Activated T-helper 1 cell treated with Interleukin-2 at 50 U/mL for 16 hours (primary cell): Measurements from ENCODE around the gene MBOAT7.
"Not testable (repeated sequence)": the region's sequence is repeated elsewhere in the genome, so short reads cannot be mapped to it uniquely, and the experiment has no call there.

Source experiments
- DNase-seq: peaks from one replicate; pipeline ENCODE4 v3.0.0-alpha.2; 2020; ENCODE audit warnings: low read depth

Gene MBOAT7

GRCh38 chr19:54189145-54189734, at the start of gene MBOAT7:
Gene MBOAT7, minus strand, starts transcription at chr19:54189580. Its CDS starts 1,072 bp downstream, at chr19:54188508.
- no peak for DNase-seq

- no peak for DNase-seq
These were observed 44.6 kb upstream of the MBOAT7 start for GRCh38 chr19:54233941-54234340.

- DNase-seq = peak; percentile 70
These were observed 41.9 kb upstream of the MBOAT7 start for GRCh38 chr19:54231077-54231931.

GRCh38 chr19:54230031-54230430, 40.7 kb upstream of the MBOAT7 start:
- DNase-seq = no peak

- no peak for DNase-seq
These were observed 39.8 kb upstream of the MBOAT7 start for GRCh38 chr19:54229146-54229545.

- DNase-seq = not testable (repeated sequence)
These were observed 35.2 kb upstream of the MBOAT7 start for GRCh38 chr19:54224619-54225018.

- DNase-seq = not testable (repeated sequence)
These were observed 34.5 kb upstream of the MBOAT7 start for GRCh38 chr19:54223937-54224281.

GRCh38 chr19:54223277-54223936, 34.0 kb upstream of the MBOAT7 start:
- not testable (repeated sequence) for DNase-seq

- DNase-seq = not testable (repeated sequence)
These were observed 33.3 kb upstream of the MBOAT7 start, which contains the start of gene LILRB3 for GRCh38 chr19:54222474-54223276. Gene LILRB3, minus strand, starts transcription at chr19:54223007. Its CDS starts 31 bp downstream, at chr19:54222976.

GRCh38 chr19:54221947-54222346, 32.6 kb upstream of the MBOAT7 start:
- DNase-seq = not testable (repeated sequence)

GRCh38 chr19:54219702-54220101, 30.3 kb upstream of the MBOAT7 start:
- not testable (repeated sequence) for DNase-seq

GRCh38 chr19:54218960-54219661, 29.7 kb upstream of the MBOAT7 start:
- DNase-seq = no peak

GRCh38 chr19:54218259-54218658, 28.9 kb upstream of the MBOAT7 start:
- no peak for DNase-seq

- DNase-seq = not testable (repeated sequence)
These were observed 28.3 kb upstream of the MBOAT7 start for GRCh38 chr19:54217517-54218247.

GRCh38 chr19:54216869-54217268, 27.5 kb upstream of the MBOAT7 start:
- DNase-seq = no peak

GRCh38 chr19:54214734-54215133, 25.4 kb upstream of the MBOAT7 start:
- DNase-seq = not testable (repeated sequence)

- DNase-seq = not testable (repeated sequence)
These were observed 24.8 kb upstream of the MBOAT7 start for GRCh38 chr19:54214217-54214616.

- DNase-seq = no peak
These were observed 21.9 kb upstream of the MBOAT7 start for GRCh38 chr19:54211235-54211634.

GRCh38 chr19:54209811-54210494, 20.6 kb upstream of the MBOAT7 start:
- no peak for DNase-seq
